HT-29 (cell line): ENCODE data around the gene LMO1. TPM values are rescaled to one million over a fixed set of nuclear protein-coding genes. Genes with fewer than 3 reads are reported as not detected.

Experiments
- total RNA-seq: library from RNA; depleted of rRNA; stranded (reverse); fragments of >200 nt; shearing (Covaris generic); gene quantifications from 2 replicates; pipeline ENCODE4 v1.2.3, GENCODE V29; 2014; rRNA removed

The LMO1 gene
- total RNA-seq, 1 experiment from 2014 or later: not detected

Other genes with a start within 250 kb of the LMO1 start
- not detected in 2 replicates for gene TUB, start 182.7 kb downstream of the LMO1 start, total RNA-seq
- gene RIC3, start 94.9 kb downstream of the LMO1 start, total RNA-seq: not detected in 2 replicates